ENCODE measurements around the gene KCTD17. TPM values are rescaled to one million over a fixed set of nuclear protein-coding genes. Genes with fewer than 3 reads are reported as not detected.

Gene KCTD17
- total RNA-seq, 1 experiment from 2014 or later: 29.5 TPM

DNA sequence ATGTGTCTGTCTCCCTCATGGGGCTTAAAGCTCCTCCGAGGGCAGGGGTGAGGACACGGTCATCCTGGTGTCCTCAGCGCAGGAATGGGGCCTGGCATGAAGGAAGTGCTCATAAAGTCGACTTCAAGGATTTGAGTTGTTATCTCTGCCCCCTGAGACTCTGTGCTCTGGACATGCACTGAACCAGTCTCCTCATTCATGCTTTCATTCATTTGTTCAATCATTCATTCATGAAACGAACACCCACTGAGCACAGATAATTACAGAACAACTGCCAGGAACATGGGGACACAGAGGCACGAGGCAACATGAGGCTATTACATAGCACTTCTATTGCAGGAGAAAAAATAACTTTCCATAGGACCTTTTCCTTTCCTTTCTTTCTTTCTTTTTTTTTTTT lies 41.5 kb downstream of the KCTD17 start:
- CTCF ChIA-PET: no interaction called here
- BruUV-seq (replicated peaks): no TSS peak
- TF ChIP-seq, protein P1, sequence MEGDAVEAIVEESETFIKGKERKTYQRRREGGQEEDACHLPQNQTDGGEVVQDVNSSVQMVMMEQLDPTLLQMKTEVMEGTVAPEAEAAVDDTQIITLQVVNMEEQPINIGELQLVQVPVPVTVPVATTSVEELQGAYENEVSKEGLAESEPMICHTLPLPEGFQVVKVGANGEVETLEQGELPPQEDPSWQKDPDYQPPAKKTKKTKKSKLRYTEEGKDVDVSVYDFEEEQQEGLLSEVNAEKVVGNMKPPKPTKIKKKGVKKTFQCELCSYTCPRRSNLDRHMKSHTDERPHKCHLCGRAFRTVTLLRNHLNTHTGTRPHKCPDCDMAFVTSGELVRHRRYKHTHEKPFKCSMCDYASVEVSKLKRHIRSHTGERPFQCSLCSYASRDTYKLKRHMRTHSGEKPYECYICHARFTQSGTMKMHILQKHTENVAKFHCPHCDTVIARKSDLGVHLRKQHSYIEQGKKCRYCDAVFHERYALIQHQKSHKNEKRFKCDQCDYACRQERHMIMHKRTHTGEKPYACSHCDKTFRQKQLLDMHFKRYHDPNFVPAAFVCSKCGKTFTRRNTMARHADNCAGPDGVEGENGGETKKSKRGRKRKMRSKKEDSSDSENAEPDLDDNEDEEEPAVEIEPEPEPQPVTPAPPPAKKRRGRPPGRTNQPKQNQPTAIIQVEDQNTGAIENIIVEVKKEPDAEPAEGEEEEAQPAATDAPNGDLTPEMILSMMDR (conservative IDR thresholded peaks at IDR 0.05): no peak
- TF ChIP-seq EZH2 (IDR thresholded peaks at IDR 0.05; ENCODE audit: low read depth): no peak
- Histone ChIP-seq H3K4me1 (replicated peaks; ENCODE audit: insufficient read depth) (0 out of 2 replicates have a peak, but pooled peaks cover 7% of the 10 kb centered on the region), H3K4me3 (no peak overlapping the region), H3K27ac (no peak overlapping the region), H3K79me2 (ENCODE audit: low read depth) (no peaks in the 10 kb centered on the region), H3K9me3 (ENCODE audit: insufficient read depth, low read depth) (no peaks in the 10 kb centered on the region), H2AFZ (no peak overlapping the region), H3K4me2 (no peak overlapping the region), H4K20me1 (ENCODE audit: insufficient read depth) (no peaks in the 10 kb centered on the region), H3F3A (ENCODE audit: insufficient read depth, low read depth) (no peaks in the 10 kb centered on the region), H3K9me2 (ENCODE audit: insufficient read depth) (no peaks in the 10 kb centered on the region), H3K27me3 (ENCODE audit: insufficient read depth, low read depth) (peaks cover 49% of the 10 kb centered on the region), H3K36me3 (ENCODE audit: low read depth) (no peaks in the 10 kb centered on the region)
- no peak for DNase-seq
- intact Hi-C loops (cut with micrococcal nuclease; ENCODE audit: unreplicated experiment): no loop called here
- POLR2A ChIA-PET (ENCODE audit: unreplicated experiment): no interaction called here

DNA sequence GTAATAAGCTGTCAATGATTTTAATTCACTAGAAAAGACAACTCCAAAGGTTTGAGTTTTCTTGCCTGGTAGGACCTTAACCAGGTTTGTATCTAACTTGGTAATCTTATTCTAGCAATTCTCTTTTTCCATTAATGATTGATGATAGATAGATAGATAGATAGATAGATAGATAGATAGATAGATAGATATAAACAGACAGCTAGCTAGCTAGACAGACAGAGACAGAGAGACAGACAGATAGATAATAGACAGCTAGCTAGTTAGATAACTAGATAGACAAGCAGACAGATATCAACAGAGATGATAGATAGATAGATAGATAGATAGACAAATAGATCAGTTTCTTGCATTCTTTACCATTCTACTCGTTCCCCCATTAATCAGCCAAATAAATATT lies 42.7 kb downstream of the KCTD17 start:
- ChIA-PET POLR2A (ENCODE audit: unreplicated experiment) (no interaction called here), CTCF (no interaction called here)
- TF ChIP-seq EZH2 (IDR thresholded peaks at IDR 0.05; ENCODE audit: low read depth): no peak
- TF ChIP-seq, protein P1 (conservative IDR thresholded peaks at IDR 0.05): no peak
- Histone ChIP-seq H3K36me3 (ENCODE audit: low read depth) (no peaks in the 10 kb centered on the region), H3K4me1 (replicated peaks; ENCODE audit: insufficient read depth) (0 out of 2 replicates have a peak, but pooled peaks cover 7% of the 10 kb centered on the region), H3K4me3 (no peak overlapping the region), H3K27ac (no peak overlapping the region), H3F3A (ENCODE audit: insufficient read depth, low read depth) (no peaks in the 10 kb centered on the region), H3K9me2 (ENCODE audit: insufficient read depth) (no peaks in the 10 kb centered on the region), H4K20me1 (ENCODE audit: insufficient read depth) (no peaks in the 10 kb centered on the region), H3K79me2 (ENCODE audit: low read depth) (no peaks in the 10 kb centered on the region), H3K9me3 (ENCODE audit: insufficient read depth, low read depth) (no peaks in the 10 kb centered on the region), H3K4me2 (no peak overlapping the region), H3K27me3 (ENCODE audit: insufficient read depth, low read depth) (peaks cover 41% of the 10 kb centered on the region), H2AFZ (no peak overlapping the region)
- no TSS peak for BruUV-seq (replicated peaks)
- intact Hi-C loops (cut with micrococcal nuclease; ENCODE audit: unreplicated experiment): no loop called here
- DNase-seq: no peak

- Histone ChIP-seq H4K20me1 (ENCODE audit: insufficient read depth) (no peaks in the 10 kb centered on the region), H3K27me3 (ENCODE audit: insufficient read depth, low read depth) (peaks cover 41% of the 10 kb centered on the region), H2AFZ (no peak overlapping the region), H3K4me3 (no peak overlapping the region), H3K4me2 (no peak overlapping the region), H3K79me2 (ENCODE audit: low read depth) (no peaks in the 10 kb centered on the region), H3K36me3 (ENCODE audit: low read depth) (no peaks in the 10 kb centered on the region), H3K27ac (no peak overlapping the region), H3K4me1 (replicated peaks; ENCODE audit: insufficient read depth) (0 out of 2 replicates have a peak, but pooled peaks cover 7% of the 10 kb centered on the region), H3F3A (ENCODE audit: insufficient read depth, low read depth) (no peaks in the 10 kb centered on the region), H3K9me2 (ENCODE audit: insufficient read depth) (no peaks in the 10 kb centered on the region), H3K9me3 (ENCODE audit: insufficient read depth, low read depth) (no peaks in the 10 kb centered on the region)
- no peak for DNase-seq
- CTCF ChIA-PET: no interaction called here
- POLR2A ChIA-PET (ENCODE audit: unreplicated experiment): no interaction called here
- intact Hi-C loops (cut with micrococcal nuclease; ENCODE audit: unreplicated experiment): no loop called here
- TF ChIP-seq, protein P1 (conservative IDR thresholded peaks at IDR 0.05): no peak
- no peak for TF ChIP-seq EZH2 (IDR thresholded peaks at IDR 0.05; ENCODE audit: low read depth)
- BruUV-seq (replicated peaks): no TSS peak
Measured at GRCh38 chr22:37095113-37095512, 43.6 kb downstream of the KCTD17 start.

Measured in PC-9 (cell line).